NOMO-1 treated with DMSO at 0.1 percent for 48 hours (cell line): ENCODE results near the gene PODXL.
"Not testable (repeated sequence)": the region's sequence is repeated elsewhere in the genome, so short reads cannot be mapped to it uniquely, and the experiment has no call there.

ENCODE experiments used
- DNase-seq: peaks from one replicate; lab custom pipeline; 2025; ENCODE audit not compliant: unreplicated experiment; lab: John Stamatoyannopoulos, UW

PODXL gene

DNA sequence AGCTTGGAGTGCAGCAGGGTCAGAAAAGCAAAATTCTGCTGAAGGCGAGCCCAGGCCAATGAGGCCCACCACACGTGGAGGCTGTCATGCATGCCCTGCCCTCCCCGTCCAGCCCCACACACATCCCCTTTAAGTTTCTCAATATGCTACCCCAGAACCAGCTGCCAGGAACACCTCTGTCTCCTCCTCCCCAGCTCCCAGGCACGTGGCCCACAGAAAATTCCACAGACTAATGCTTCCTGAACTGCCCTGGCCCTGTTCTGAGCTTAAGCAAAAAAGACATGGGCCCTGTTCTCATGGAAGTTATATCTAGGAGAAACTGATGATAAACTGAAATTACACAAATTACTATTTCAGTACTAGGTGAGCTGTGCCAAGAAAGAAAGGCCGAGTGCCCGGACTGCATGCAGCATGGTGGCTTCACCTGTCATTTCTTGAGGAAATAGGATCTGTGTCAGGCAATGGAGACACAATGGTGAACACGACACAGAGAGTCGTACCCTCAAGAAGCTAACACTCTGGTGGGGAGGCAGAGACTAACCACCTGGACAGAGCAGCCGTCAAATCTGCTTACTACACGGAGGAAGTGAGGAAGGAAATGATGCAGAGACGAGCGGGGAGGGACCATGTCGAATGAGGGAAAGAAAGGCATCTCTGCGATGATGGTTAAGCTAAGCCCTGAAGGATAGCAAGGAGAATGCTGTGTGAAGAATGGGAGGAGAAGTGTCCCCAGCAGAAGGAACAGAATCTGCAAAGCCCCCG lies 44.5 kb downstream of the PODXL start:
- DNase-seq = no peak

DNA sequence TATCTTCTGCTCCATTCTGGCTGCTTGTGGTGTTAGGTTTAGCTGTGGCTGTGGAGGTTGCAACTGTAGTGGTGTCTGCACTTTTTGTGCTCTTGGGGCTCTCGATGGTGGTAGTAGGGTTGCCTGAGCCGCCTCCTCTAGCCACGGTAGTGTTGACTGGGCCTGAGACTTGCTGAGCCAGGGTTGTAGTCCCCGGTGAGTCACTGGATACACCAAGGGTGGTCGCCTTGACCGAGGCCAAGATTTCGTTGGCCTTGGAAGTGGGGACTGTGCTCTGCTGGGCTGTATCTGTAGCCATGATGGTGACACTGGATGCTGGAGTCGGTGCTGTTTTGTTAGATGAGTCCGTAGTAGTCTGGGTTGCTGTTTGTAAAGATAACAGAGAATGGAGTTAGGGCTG lies 45.4 kb downstream of the PODXL start:
- no peak for DNase-seq

DNA sequence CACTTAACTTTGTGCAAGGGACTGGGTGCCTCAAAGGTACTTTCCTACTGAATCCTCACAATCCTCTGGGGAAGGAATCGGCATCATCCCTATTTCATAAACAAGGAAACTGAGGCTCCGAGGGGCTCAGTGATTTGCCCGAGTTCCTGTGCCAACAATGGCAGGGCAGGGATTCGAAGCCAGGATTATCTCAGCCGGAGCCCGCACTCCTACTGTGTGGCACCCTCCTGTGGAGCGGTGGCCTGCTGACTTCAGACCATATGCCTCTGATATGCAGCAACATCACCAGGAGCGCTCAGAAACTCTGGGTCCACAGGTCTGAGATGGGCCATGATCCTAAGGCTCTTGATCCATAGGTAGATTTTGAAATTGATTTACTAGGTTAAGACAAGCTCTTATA lies 46.6 kb downstream of the PODXL start:
- no peak for DNase-seq

DNA sequence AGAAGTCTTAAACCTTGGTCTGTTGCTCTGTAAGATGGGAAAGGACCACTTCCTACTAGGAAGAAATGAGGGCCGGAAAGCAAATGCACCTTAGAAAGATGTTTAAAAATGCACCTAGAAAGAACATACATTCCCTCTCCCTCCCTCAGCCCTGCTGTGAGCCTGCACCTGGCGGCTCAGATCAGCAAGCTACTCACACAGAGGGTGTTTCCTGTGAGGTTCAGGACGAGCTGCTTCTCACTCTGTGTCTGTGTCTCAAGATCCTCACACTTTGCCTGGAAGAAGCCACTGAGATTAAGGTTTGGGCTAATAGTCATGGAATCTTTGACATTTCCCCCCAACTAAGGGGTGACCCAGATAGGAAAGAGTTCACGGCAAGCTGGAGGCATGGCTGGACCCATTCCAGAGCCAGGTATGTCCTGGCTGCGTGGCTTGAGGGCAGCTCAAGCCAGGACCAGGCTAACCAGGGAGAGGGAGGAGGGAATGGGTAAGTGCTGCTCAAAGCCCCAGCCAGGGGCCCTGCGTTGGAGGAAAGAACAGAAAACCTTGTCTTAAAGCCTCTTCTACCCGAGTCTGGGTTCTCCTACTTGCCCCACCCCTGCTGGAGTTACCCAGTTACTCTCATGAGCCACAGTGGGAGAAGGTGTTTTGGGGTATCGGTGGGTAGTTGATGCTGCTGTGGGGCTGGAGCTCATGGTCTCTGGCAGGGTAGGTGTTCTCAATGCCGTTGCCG lies 47.5 kb downstream of the PODXL start:
- DNase-seq = no peak

DNA sequence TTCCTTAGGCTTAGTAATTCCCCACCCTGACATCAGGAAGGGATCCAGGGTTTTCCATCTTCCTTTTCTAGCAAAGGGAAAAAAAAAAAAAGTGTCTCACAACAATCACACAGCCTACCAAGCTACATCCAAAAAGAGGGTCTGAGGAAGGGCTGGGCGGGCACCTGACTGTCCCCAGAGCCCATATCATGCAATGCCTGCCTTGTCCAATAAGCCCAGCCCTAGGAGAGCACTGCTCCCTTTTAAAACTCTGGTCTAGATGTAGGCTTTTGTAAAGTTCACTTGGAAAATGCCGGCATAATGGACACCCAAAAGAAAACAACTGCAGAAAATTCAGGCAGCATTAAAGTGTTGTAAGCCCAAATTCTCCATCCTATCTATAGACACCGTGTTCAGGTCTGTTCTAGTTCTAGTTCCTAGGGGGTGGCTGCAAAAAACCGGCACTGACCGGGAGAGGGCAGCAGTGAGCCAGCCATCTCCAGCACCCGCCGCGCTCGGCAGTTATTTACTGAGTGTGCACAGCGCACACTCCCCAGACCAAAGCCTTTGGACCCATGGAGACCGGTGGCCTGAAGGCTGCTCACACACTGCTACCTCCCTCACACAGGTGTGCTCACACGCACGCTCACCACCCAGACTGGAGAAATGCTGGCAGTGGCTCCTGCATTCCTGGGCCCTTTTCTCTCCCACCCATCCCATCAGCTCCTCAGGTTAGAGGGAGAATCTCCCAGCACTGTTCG lies 48.7 kb downstream of the PODXL start:
- peak; percentile 25 for DNase-seq

DNA sequence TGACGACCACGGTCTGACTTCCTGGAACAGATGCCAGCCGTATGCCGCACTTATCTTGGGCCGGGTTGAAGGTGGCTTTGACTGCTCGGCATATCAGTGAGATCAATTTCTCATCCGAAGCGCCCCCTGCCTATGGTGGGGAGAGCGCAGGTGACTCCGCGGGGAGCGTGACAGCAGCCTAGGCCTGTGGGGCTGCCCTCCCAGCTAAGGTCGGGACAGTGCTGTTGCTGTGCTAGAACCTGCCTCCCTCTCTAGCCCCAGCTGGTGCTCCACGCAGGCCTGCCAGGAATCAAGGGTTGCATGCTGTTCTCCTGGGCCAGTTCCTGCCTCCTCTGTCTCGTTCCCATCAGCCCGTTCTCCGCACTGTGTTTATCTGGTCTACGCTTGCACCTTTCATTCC lies 49.8 kb downstream of the PODXL start:
- DNase-seq = no peak

DNA sequence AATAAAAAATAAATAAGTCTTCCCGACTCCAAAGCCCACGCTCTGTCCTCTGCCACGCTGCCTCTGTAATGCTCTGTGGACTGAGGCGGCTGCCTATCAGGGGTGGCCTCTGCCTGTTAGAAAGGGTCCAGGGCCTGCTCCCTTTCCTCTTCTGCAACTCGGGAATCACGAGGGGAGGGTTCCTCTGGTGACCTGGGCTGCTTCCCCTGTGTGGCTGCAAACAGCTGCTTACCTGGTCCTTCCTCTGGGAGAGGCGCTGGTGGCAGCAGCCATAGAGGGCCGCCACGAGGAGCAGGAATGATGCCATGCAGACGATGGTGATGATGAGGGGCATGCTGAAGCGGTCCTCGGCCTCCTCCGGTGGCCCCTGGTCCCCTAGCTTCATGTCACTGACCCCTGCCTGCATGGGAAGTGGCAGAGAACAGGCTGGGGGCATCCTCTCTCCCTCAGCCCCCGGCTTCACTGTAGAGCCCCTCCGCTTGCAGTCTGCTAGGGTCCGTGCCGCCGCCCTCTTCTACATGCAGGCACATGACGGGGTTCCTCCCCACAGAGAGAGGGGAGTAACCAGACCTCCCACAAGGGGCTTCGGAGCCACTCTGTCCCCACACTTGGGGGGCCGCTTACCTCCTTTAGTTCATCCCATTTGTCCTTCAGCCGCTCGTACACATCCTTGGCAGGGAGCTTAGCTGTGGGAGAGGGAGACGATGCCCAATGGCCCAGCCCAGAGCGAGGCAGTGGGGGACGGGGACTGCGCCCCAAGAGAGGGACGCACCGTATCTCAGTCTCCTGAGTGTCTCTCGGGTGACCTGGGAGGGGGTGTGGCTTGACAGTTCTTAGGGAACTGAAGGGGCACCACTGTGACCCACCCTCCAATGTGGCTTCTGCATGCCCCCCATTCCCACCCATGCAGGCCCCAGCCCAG lies 50.5 kb downstream of the PODXL start:
- no peak for DNase-seq

DNA sequence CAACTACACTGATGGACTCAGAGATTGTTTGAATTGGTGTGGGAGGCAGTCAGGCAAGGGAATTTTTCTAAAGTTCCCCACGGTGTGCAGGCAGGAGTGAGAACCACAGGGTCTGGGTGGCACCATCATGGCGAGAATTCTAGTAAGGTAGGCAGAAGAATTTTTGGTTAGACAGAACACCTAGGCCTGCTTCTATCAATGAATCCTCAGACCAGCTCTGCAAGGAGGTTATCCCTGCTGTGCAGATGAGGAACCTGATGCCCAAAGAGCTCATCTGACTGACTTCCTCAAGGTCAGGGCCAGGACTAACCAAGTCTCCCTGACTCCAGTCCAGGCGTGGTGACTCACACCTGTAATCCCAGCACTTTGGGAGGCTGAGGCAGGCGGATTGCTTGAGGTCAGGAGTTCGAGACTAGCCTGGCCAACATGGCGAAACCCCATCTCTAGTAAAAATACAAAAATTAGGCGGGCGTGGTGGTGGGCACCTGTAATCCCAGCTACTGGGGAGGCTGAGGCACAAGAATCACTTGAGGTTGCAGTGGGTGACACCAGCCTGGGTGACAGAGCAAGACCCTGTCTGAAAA lies 51.3 kb downstream of the PODXL start:
- not testable (repeated sequence) for DNase-seq

DNA sequence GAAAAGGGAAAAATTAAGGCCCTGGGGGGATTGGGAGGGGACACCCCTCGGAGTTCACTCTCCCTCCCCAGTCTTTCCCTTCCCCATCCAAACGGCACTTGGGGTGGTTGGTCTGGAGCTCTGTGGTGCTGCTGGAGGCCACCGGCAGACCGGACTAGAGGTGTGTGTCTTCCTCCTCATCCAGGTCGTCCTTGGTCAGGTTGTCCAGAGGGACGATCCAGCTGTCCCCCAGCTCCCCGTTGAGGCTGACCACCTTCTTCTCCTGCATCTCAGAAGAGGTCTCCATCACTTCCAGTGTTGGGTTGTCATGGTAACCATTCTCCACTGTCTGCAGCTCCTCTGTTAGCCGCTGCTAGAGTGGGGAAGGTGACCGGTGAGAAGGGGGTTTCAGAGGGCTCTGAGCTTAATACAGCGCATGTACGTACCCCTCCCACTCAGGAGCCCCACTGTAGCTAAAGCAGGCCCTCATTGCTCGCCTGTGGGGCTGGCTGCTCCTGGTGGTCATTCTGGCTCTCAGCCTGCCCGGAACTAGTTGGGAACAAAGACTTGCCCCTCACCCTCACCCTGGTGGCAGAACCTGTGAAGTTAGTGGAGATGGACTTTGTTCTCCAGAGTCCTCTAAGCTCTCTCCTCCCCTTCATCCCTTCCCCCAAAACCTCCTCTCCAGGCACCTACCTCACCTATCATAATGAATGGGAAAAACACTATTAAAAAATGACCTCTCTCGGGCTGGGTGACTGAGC lies 52.1 kb downstream of the PODXL start:
- DNase-seq = no peak

DNA sequence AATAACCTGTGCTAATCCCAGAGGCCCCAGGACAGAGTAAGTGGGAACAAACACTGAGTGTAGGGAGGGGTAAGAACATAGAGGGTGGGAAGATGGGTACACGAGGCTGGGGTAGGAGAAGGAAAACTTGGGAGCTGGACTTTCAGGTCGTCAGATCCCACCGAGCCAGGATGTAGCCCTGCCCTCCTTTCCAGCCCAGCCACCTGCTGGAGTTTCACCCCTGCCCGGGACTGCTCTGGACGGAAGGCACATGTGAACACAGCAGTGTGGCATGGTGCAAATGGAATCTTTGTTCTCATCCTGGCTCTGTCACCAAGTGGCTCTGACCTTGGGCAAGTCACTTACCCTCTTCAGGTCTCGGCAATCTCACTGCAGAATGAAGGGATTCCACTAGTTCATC lies 52.8 kb downstream of the PODXL start:
- DNase-seq = no peak

DNA sequence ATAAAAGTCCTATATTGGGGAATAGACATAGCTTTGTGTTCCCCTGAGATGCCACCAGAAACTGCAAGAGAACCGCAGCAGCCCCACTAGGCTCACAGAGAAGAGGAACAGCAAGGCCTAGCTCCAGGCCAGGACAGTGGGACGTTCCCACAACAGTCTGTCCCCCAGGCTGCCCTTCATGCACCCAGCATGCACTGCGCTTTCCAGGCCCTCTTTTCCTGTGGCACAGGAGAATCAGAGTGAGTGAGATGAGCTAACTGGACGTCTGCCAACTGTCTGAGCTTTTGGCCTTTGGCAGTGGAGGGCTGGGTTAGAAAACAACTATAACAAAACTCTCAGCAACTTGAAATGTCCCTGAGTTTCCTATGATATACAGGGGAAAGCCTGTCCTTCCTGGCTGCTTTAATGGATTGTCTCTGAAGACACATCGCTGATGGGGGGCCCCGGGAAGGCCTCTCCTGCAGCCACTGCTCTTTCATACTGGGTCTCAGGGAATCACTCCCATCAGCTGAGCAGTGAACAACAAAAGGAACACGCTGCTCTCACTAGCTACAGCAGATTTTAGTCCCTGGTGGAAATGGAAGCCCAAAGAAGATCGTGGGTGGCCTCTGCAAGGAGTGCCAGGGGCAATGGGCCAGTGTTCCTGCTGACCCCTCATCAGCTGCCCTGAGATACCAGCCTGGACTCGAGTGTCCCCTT lies 53.5 kb downstream of the PODXL start:
- DNase-seq = no peak

DNA sequence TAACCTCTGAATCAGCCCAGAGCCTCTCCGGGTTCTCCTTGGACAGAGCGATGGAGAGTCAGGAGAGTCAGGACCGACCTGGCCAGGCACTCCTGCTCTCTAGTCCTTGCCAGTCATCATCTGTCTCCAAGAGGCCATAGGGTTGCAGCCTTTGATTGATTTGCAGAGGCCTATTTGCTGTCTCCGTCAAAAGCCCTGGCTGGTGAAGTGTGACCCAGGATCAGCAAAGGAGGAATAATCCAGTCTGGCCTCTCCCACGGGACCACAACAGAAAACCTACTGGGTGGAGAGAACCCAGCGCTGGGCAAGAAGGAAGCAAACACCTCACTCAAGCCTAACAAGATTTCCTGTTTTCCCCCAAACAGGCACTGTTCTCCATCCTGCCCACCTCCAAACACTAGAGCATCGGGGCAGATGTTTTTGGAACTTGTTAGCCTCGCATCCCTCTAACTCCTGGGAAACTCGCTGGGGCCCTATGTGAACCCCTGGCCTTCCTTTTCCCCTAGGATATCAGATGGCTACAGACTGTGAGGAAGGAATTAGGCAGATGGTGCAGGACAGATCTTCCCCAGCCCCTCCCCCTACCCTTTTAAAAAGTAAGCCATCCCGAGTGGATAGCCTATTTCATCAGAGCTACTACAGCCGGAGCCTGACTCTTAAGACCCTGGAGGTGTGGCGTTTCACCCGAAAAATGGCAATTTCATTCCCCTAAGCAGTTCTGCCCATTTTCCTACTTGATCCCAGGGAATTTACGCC lies 54.3 kb downstream of the PODXL start:
- DNase-seq = no peak

DNA sequence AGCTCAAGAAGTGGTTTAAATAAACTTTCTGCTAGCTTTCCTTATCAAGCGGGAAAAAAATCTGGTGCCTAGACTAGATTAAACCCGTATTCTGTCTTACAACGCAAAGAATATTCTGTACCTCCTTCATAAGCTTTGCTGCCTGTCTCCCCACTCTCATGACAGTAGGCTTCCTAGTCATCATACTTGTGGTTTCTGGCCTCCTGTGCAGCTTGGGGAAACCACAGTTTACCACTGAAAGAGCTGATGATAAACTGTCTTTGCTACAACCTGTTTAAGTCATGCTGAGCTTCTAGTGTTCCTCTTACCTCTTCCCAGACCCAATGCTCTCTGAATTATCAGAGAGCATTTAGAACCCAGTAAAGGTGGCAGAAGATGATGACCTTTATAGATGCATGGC lies 55.0 kb downstream of the PODXL start:
- no peak for DNase-seq

DNA sequence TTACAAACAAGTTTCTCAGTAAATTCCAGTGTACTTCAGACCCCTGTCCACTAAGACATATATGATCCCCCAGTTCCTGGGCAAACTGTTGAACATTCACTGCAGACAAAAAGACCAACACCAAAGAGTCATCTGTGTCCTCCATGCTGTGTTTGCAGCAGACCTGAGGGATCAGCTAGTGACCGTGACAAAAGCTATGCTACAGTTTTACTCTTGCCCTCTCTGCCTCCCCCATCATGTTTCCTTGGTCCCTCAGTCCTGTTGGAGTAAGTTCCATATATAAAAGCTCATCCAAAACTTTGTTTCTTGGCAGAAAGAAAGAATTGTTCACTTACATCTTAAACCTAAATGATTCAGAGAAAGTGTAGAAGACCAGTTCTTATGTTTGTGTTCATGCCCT lies 56.1 kb downstream of the PODXL start:
- no peak for DNase-seq

DNA sequence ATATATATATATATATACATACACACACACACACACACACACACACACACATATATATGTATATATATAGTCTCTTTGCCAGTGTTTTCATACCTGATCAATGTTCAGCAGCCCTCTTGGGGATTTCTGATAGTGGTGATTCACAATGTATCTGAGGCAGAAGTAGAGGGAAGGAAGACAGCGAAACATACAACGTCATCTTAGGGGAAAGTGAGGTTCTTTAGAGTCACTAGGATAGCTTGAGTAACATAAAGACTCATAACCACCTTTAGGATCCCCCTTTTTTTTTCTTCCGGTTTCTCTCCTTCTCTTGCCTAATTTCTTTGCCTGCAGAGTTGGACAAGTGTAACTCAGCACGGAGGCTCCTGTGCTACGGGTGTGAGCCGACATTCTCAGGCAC lies 56.6 kb downstream of the PODXL start:
- DNase-seq = no peak

DNA sequence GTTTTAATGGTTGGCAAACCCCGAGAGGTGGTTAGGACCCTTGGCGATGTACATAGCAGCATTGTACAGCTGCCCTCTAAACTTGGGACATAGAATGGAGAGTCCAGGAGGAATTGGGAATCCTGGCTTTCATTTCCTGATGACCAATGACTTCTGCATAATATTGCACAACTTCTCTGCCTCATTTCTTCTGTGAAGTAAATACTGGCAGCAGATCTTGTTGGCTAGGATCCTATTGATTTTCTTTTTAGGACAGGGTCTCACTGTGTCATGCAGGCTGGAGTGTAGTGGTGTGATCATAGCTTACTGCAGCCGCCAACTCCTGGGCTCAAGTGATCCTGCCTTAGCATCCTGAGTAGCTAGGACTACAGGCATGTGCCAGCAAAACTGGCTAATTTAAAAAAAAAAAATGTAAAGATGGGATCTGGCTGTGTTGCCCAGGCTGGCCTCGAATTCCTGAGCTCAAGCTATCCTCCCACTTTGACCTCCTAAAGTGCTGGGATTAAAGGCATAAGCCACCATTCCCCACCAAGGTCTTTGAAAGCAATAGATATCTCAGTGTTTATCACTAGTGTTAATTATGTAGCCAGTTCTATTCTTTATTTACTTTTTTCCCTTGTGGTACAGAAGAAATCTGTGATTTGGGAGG lies 58.1 kb downstream of the PODXL start:
- no peak for DNase-seq

DNA sequence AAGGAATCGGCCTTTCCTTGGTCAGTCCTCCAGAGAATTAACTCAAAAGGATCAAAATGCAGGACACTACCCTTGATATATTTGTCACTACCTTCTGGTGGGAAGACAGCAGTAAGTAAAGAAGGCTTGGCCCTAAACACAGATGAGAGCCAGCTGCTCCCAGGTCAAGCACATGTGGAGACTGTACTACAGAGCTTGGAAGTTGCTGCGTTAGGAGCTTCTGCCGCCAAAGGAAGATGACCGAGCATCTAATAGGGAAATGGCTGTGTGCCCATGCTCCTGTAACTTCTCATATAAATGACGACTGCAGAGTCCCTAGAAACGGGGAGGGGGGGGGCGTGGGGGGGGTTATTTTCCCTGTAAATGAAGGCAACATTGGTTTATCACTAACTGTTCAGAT lies 59.0 kb downstream of the PODXL start:
- no peak for DNase-seq
